ENCODE results near the gene TMEM240. TPM values are rescaled to one million over a fixed set of nuclear protein-coding genes. Genes with fewer than 3 reads are reported as not detected.

The TMEM240 gene
- total and polyA plus RNA-seq, 2 donors (not counting 1 experiment from before 2014, with no cell fraction given), result 0.28 to 1.8 TPM

- Histone ChIP-seq H4K20me1 (ENCODE audit: control insufficient read depth, insufficient read depth, low read length, poor library complexity, severe bottlenecking) (no peaks in the 10 kb centered on the region), H2AFZ (ENCODE audit: insufficient read depth, low read depth, low read length, poor library complexity, severe bottlenecking) (no peak overlapping the region), H3K27me3 (replicated peaks in 1 of 4; ENCODE audit: control extremely low read depth in 1 of 4, control insufficient read depth in 3 of 4, insufficient read depth in 4 of 4, low read length in 3 of 4) (no peaks in the 10 kb centered on the region), H3K4me3 (ENCODE audit: control extremely low read depth in 1 of 5, extremely low read depth in 1 of 5, insufficient read depth in 1 of 5, low read depth in 2 of 5, low read length in 4 of 5) (no peak overlapping the region), H3K4me2 (replicated peaks; ENCODE audit: low read depth, low read length, poor library complexity, severe bottlenecking) (no peak overlapping the region), H3K9me3 (ENCODE audit: control extremely low read depth in 1 of 3, control insufficient read depth in 2 of 3, insufficient read depth in 1 of 3, low read length in 2 of 3) (peaks cover 1 to 19% (median 4%) of the 10 kb centered on the region in 3 donors), H3K9ac (ENCODE audit: low read length) (no peak overlapping the region), H3K4me1 (ENCODE audit: control insufficient read depth in 2 of 2, insufficient read depth in 2 of 2, low read length in 2 of 2) (no peaks in the 10 kb centered on the region), H3K36me3 (replicated peaks in 1 of 2; ENCODE audit: control extremely low read depth in 1 of 2, control insufficient read depth in 1 of 2, extremely low read depth in 1 of 2, insufficient read depth in 2 of 2, low read length in 1 of 2) (peaks cover 0 to 7% of the 10 kb centered on the region in 2 experiments), H3K79me2 (ENCODE audit: control insufficient read depth, insufficient read depth, low read length) (no peaks in the 10 kb centered on the region), H3K27ac (ENCODE audit: low read length in 2 of 2) (no peak overlapping the region)
- intact Hi-C loops (cut with micrococcal nuclease), result no loop called here
- Mint-ChIP-seq H3K9me3 (ENCODE audit: insufficient read depth) (peaks cover 4% of the 10 kb centered on the region), H3K27ac (no peak overlapping the region), H3K27me3 (no peaks in the 10 kb centered on the region), H3K4me3 (no peak overlapping the region), H3K4me1 (no peaks in the 10 kb centered on the region)
- ATAC-seq (ENCODE audit: low read depth) (no peak), DNase-seq (no peak)
- TF ChIP-seq EZH2 (IDR thresholded peaks at IDR 0.05; ENCODE audit: borderline replicate concordance, insufficient read depth, low read depth, low read length, poor library complexity, severe bottlenecking) (no peak), CTCF (IDR thresholded peaks at IDR 0.05) (no peak)
- 97% methylated on average over 31 of the region's 37 CpGs for WGBS (ENCODE audit: insufficient coverage)
- ChIA-PET CTCF (interaction anchor here (0.6 kb wide), 1 partner anchor 18 kb away, joined by 3 read pairs; no protein-coding TSS in a partner anchor), POLR2A (no interaction called here)
Observed at GRCh38 chr1:1528301-1529267, 11.8 kb downstream of the TMEM240 start.
